Ishikawa (cell line): ENCODE measurements around the gene HMGN2.

Experiments used
- CEBPB ChIP-seq: IDR thresholded peaks from 2 replicates; pipeline ENCODE4 v1.6.1; 2012
- CREB1 ChIP-seq: IDR thresholded peaks from 2 replicates; pipeline ENCODE4 v1.6.1; 2012; ENCODE audit warnings: low read depth
- EGR1 ChIP-seq: IDR thresholded peaks from 2 replicates; pipeline ENCODE4 v1.6.1; 2012
- EP300 ChIP-seq: IDR thresholded peaks from 2 replicates; pipeline ENCODE4 v1.6.1; 2012; ENCODE audit warnings: borderline replicate concordance
- FOXM1 ChIP-seq: IDR thresholded peaks from 2 replicates; pipeline ENCODE4 v1.6.1; 2012; ENCODE audit warnings: low read depth, borderline replicate concordance
- MAX ChIP-seq: IDR thresholded peaks from 2 replicates; pipeline ENCODE4 v1.6.1; 2012
- NFIC ChIP-seq: IDR thresholded peaks from 2 replicates; pipeline ENCODE4 v1.6.1; 2012
- RAD21 ChIP-seq: IDR thresholded peaks from 2 replicates; pipeline ENCODE4 v1.6.1; 2012; ENCODE audit warnings: low read depth
- REST ChIP-seq: IDR thresholded peaks from 2 replicates; pipeline ENCODE4 v1.6.1; 2012; ENCODE audit warnings: low read depth, mild to moderate bottlenecking
- TAF1 ChIP-seq: IDR thresholded peaks from 2 replicates; pipeline ENCODE4 v1.6.1; 2012; ENCODE audit warnings: low read depth, mild to moderate bottlenecking
- TCF12 ChIP-seq: IDR thresholded peaks from 2 replicates; pipeline ENCODE4 v1.6.1; 2012; ENCODE audit warnings: low read depth
- TEAD4 ChIP-seq: IDR thresholded peaks from 2 replicates; pipeline ENCODE4 v1.6.1; 2012
- USF1 ChIP-seq: IDR thresholded peaks from 2 replicates; pipeline ENCODE4 v1.6.1; 2012
- YY1 ChIP-seq: IDR thresholded peaks from 2 replicates; pipeline ENCODE4 v1.6.1; 2012; ENCODE audit warnings: low read depth
- ZBTB7A ChIP-seq: IDR thresholded peaks from 2 replicates; pipeline ENCODE4 v1.6.1; 2012; ENCODE audit warnings: low read depth

The HMGN2 gene

GRCh38 chr1:26476958-26477357 lies 4.7 kb downstream of the HMGN2 start:
- no peak for TF ChIP-seq EGR1
- TF ChIP-seq NFIC = no peak
- no peak for TF ChIP-seq TEAD4
- TF ChIP-seq USF1 = no peak

GRCh38 chr1:26477446-26478152 lies 5.4 kb downstream of the HMGN2 start:
- TF ChIP-seq TEAD4 (no peak), CEBPB (no peak), NFIC (no peak), EP300 (no peak), MAX (no peak), CREB1 (no peak), ZBTB7A (no peak), EGR1 (no peak), RAD21 (no peak), TCF12 (no peak), FOXM1 (no peak), REST (no peak), TAF1 (no peak), USF1 (no peak), YY1 (no peak)

- TF ChIP-seq EGR1 (no peak), USF1 (no peak), MAX (no peak), CEBPB (no peak), REST (no peak), FOXM1 (no peak), EP300 (no peak), ZBTB7A (no peak), YY1 (no peak), CREB1 (no peak), TEAD4 (no peak), RAD21 (no peak), NFIC (no peak), TCF12 (no peak), TAF1 (no peak)
Observed at GRCh38 chr1:26478159-26478558, 5.9 kb downstream of the HMGN2 start.

- TF ChIP-seq CREB1 (no peak), MAX (no peak), TEAD4 (no peak), ZBTB7A (no peak), RAD21 (no peak), EGR1 (no peak), CEBPB (no peak), NFIC (no peak), TCF12 (no peak), YY1 (no peak), USF1 (no peak), REST (no peak)
Observed at GRCh38 chr1:26478988-26479387, 6.7 kb downstream of the HMGN2 start.
